Mesothelial cell of epicardium (in vitro differentiated cells): ENCODE results near the gene ANKRD44. TPM values are rescaled to one million over a fixed set of nuclear protein-coding genes. Genes with fewer than 3 reads are reported as not detected.
"Not testable (repeated sequence)": the region's sequence is repeated elsewhere in the genome, so short reads cannot be mapped to it uniquely, and the experiment has no call there.

Experiments used
- DNase-seq, 2 experiments: peaks; one replicate each; pipeline ENCODE4 v3.0.0; 2021; ENCODE audit warnings: low spot score in 2 of 2; ENCODE audit not compliant: unreplicated experiment in 2 of 2
- H3K27ac Mint-ChIP-seq: 2 replicates; pipeline ENCODE4 v1.8.0; 2021; ENCODE audit warnings: mixed read lengths
- H3K27me3 Mint-ChIP-seq: 2 replicates; pipeline ENCODE4 v1.8.0; 2021; ENCODE audit warnings: low read depth, mixed read lengths
- H3K36me3 Mint-ChIP-seq: 2 replicates; pipeline ENCODE4 v1.8.0; 2021; ENCODE audit warnings: mixed read lengths
- H3K4me1 Mint-ChIP-seq: 2 replicates; pipeline ENCODE4 v1.8.0; 2021; ENCODE audit warnings: mixed read lengths
- H3K4me3 Mint-ChIP-seq: 2 replicates; pipeline ENCODE4 v1.8.0; 2021; ENCODE audit warnings: mild to moderate bottlenecking, moderate library complexity, mixed read lengths
- H3K9me3 Mint-ChIP-seq: 2 replicates; pipeline ENCODE4 v1.8.0; 2021; ENCODE audit warnings: mixed read lengths
- total RNA-seq: library from RNA; stranded (reverse); gene quantifications from 3 replicates; pipeline ENCODE4 v1.2.1, GENCODE V29; 2021
- TF ChIP-seq, protein P1 (sequence below): fragments of 200-600 bp; sonication (generic); IDR thresholded peaks from one replicate; pipeline ENCODE4 v1.5.0; 2021; ENCODE audit warnings: antibody characterized with exemption; ENCODE audit not compliant: unreplicated experiment

The ANKRD44 gene
- total RNA-seq, 1 donor from 2014 or later: 10.4 TPM

DNA sequence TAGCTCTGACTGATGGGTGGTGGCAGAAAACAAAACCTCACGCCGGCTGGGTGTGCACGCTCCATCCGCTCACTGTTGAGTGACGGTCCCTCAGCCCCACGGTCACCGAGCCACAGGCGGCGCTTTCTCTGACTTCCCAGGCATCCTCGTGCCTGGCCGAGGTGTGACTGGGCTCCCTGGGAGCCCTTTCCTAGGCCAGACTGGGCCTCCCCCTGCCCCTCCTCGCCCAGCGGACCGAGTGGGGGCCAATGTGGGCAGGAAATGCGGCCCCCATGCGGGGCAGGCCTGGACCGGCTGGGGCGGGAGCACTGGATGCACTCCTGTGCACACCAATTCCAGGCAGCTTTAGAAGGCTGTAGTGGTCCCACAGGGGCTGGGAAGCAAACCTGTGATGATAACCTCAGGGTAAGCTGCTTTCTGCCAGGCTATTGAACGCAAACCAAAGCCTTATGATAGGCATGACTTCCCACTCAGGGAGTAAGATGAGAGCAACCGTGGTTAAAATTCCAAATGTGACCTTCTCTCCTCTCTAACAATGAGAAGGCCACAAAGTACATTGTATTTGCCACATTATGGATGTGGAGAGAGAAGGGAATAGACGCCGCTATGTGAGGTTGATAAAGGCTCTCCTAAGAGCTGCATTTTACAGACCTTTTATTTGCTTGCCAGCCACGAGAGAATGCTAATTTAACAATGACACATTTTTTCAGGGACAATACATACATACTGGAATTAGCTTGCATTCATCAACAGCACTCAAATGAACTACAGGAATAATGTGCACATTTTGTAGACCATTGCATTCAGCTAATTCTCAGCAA lies 300.2 kb downstream of the ANKRD44 start:
- Mint-ChIP-seq H3K36me3 (no peaks in the 10 kb centered on the region), H3K4me3 (no peak overlapping the region), H3K27ac (no peak overlapping the region), H3K4me1 (peaks cover 4% of the 10 kb centered on the region), H3K9me3 (no peaks in the 10 kb centered on the region), H3K27me3 (no peaks in the 10 kb centered on the region)
- no peak for DNase-seq
- TF ChIP-seq, protein P1, sequence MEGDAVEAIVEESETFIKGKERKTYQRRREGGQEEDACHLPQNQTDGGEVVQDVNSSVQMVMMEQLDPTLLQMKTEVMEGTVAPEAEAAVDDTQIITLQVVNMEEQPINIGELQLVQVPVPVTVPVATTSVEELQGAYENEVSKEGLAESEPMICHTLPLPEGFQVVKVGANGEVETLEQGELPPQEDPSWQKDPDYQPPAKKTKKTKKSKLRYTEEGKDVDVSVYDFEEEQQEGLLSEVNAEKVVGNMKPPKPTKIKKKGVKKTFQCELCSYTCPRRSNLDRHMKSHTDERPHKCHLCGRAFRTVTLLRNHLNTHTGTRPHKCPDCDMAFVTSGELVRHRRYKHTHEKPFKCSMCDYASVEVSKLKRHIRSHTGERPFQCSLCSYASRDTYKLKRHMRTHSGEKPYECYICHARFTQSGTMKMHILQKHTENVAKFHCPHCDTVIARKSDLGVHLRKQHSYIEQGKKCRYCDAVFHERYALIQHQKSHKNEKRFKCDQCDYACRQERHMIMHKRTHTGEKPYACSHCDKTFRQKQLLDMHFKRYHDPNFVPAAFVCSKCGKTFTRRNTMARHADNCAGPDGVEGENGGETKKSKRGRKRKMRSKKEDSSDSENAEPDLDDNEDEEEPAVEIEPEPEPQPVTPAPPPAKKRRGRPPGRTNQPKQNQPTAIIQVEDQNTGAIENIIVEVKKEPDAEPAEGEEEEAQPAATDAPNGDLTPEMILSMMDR: no peak

- H3K4me3 Mint-ChIP-seq, H3K27me3 Mint-ChIP-seq, H3K36me3 Mint-ChIP-seq, H3K27ac Mint-ChIP-seq, H3K4me1 Mint-ChIP-seq, H3K9me3 Mint-ChIP-seq, DNase-seq: not testable (repeated sequence)
These were observed 301.7 kb downstream of the ANKRD44 start for GRCh38 chr2:197008741-197009341.

DNA sequence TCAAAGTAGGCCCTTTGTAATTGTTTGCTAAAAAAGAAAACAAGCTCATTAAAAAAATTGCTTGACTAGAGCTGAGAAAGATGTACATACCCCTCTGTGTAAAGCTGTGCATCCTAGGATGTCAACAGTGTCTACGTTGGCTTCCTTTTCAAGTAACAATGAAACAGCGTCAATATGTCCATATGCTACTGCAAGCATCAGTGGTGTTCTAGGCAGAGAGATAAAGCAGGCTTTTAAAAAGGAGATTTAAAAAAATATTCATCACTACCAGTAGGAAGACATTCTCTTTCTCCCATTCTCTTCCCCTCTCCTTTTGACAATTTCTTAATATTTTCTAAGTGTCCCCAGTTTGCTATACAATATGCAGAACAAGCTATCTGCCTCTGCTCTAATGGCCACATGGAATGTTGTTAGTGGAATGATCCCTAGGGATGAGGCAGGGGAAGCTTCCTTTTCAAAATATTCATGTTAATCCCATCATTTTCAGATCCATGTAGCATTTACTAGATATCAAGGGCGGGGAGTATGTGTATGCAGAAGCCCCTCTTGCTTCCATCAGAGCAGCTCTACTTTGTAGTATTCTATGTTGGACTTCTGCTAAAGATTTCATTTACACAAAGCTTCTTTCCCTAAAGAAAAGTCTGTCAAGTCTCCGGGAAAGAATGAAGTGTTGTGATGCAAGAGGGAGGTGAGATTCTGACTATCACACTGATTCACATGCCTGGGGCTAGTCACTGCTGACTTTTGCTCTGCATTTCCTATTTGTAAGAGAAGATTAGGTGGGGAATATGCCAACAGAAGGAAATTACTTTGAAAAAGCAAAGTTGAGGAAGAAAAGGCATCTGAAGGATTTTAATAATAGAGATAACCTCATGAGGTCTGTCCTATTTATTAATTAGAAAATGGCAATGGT lies 302.6 kb downstream of the ANKRD44 start:
- Mint-ChIP-seq H3K9me3 (no peaks in the 10 kb centered on the region), H3K27me3 (no peaks in the 10 kb centered on the region), H3K36me3 (no peaks in the 10 kb centered on the region), H3K4me1 (peaks cover 4% of the 10 kb centered on the region), H3K27ac (no peak overlapping the region), H3K4me3 (no peak overlapping the region)
- TF ChIP-seq, protein P1: no peak
- no peak for DNase-seq

- Mint-ChIP-seq H3K36me3 (no peaks in the 10 kb centered on the region), H3K4me3 (no peak overlapping the region), H3K27ac (no peak overlapping the region), H3K9me3 (no peaks in the 10 kb centered on the region), H3K27me3 (no peaks in the 10 kb centered on the region), H3K4me1 (no peaks in the 10 kb centered on the region)
- DNase-seq: no peak
- TF ChIP-seq, protein P1: no peak
These were observed 308.7 kb downstream of the ANKRD44 start for GRCh38 chr2:197001921-197002320.

- Mint-ChIP-seq H3K4me3 (no peak overlapping the region), H3K27ac (no peak overlapping the region), H3K9me3 (no peaks in the 10 kb centered on the region), H3K4me1 (peaks cover 14% of the 10 kb centered on the region), H3K27me3 (no peaks in the 10 kb centered on the region), H3K36me3 (no peaks in the 10 kb centered on the region)
- TF ChIP-seq, protein P1: no peak
- DNase-seq: no peak
These were observed 314.7 kb downstream of the ANKRD44 start for GRCh38 chr2:196995757-196996314.
